GM23338 (cell line): ENCODE data around the gene KATNIP. TPM values are rescaled to one million over a fixed set of nuclear protein-coding genes. Genes with fewer than 3 reads are reported as not detected.
"Not testable (repeated sequence)": the region's sequence is repeated elsewhere in the genome, so short reads cannot be mapped to it uniquely, and the experiment has no call there.

Source experiments
- ATAC-seq: fragments of 200-7000 bp; cut with Tn5 transposase; 3 replicates; pipeline ENCODE4 v1.9.1; 2020
- DNase-seq: peaks from one replicate; pipeline ENCODE4 v3.0.0-alpha.2; 2015; ENCODE audit warnings: low spot score
- H2AFZ ChIP-seq: fragments of 200-600 bp; sonication (generic); 2 replicates; pipeline ENCODE4 v1.8.0; 2016; ENCODE audit warnings: antibody characterized with exemption, mild to moderate bottlenecking, moderate library complexity
- H3F3A ChIP-seq: fragments of 200-600 bp; sonication (generic); replicated peaks from 2 replicates; pipeline ENCODE4 v1.8.0; 2017; ENCODE audit warnings: antibody characterized with exemption, mixed run types, low read depth
- H3K27ac ChIP-seq: fragments of 200-600 bp; sonication (generic); 2 replicates; pipeline ENCODE4 v1.6.1; 2016; ENCODE audit warnings: low read depth
- H3K27me3 ChIP-seq: fragments of 200-600 bp; sonication (generic); 2 replicates; pipeline ENCODE4 v1.8.0; 2016; ENCODE audit warnings: mild to moderate bottlenecking, mixed run types, moderate library complexity; ENCODE audit not compliant: insufficient read depth
- H3K36me3 ChIP-seq: fragments of 200-600 bp; sonication (generic); 2 replicates; pipeline ENCODE4 v1.8.0; 2016; ENCODE audit warnings: mild to moderate bottlenecking; ENCODE audit not compliant: insufficient read depth
- H3K4me1 ChIP-seq: fragments of 200-600 bp; sonication (generic); 2 replicates; pipeline ENCODE4 v1.8.0; 2016; ENCODE audit warnings: mild to moderate bottlenecking, moderate library complexity; ENCODE audit not compliant: insufficient read depth
- H3K4me2 ChIP-seq: fragments of 200-600 bp; sonication (generic); 2 replicates; pipeline ENCODE4 v1.7.1; 2017; ENCODE audit warnings: mixed run types
- H3K4me3 ChIP-seq: fragments of 200-600 bp; sonication (generic); 2 replicates; pipeline ENCODE4 v1.6.1; 2016; ENCODE audit warnings: mixed run types
- H3K79me2 ChIP-seq: fragments of 200-600 bp; sonication (generic); replicated peaks from 2 replicates; pipeline ENCODE4 v1.8.0; 2017; ENCODE audit warnings: mild to moderate bottlenecking; ENCODE audit not compliant: insufficient read depth
- H3K9me2 ChIP-seq: fragments of 200-600 bp; sonication (generic); 2 replicates; pipeline ENCODE4 v1.8.0; 2017; ENCODE audit not compliant: insufficient read depth
- H4K20me1 ChIP-seq: fragments of 200-600 bp; sonication (generic); replicated peaks from 2 replicates; pipeline ENCODE4 v1.8.0; 2017; ENCODE audit warnings: mild to moderate bottlenecking; ENCODE audit not compliant: insufficient read depth
- H3K27ac Mint-ChIP-seq: 2 replicates; pipeline ENCODE4 v1.8.0; 2020; ENCODE audit warnings: inconsistent platforms, mild to moderate bottlenecking, moderate library complexity, mixed read lengths
- H3K27me3 Mint-ChIP-seq: 3 replicates; pipeline ENCODE4 v1.8.0; 2022; ENCODE audit warnings: low read depth, mild to moderate bottlenecking, moderate library complexity, mixed read lengths, inconsistent platforms; ENCODE audit not compliant: insufficient read depth, poor library complexity
- H3K36me3 Mint-ChIP-seq: 3 replicates; pipeline ENCODE4 v1.8.0; 2021; ENCODE audit warnings: low read depth, mild to moderate bottlenecking, inconsistent platforms, moderate library complexity, mixed read lengths
- H3K4me1 Mint-ChIP-seq: 3 replicates; pipeline ENCODE4 v1.8.0; 2020; ENCODE audit warnings: mild to moderate bottlenecking, inconsistent platforms, mixed read lengths
- H3K4me3 Mint-ChIP-seq: 3 replicates; pipeline ENCODE4 v1.8.0; 2021; ENCODE audit warnings: moderate library complexity, mild to moderate bottlenecking, inconsistent platforms, mixed read lengths
- H3K9me3 Mint-ChIP-seq: 3 replicates; pipeline ENCODE4 v1.8.0; 2020; ENCODE audit warnings: moderate library complexity, mild to moderate bottlenecking, inconsistent platforms, mixed read lengths
- CTCF ChIP-seq, 2 experiments: fragments of 200-600 bp in 1 of 2; sonication (generic) in 1 of 2; conservative IDR thresholded peaks; 2 replicates each; pipeline versions ENCODE4 v1.5.1 to v1.6.1; 2016 to 2017; ENCODE audit warnings: antibody characterized with exemption in 2 of 2, low read depth in 2 of 2, mild to moderate bottlenecking in 2 of 2, moderate library complexity in 1 of 2
- EZH2phosphoT487 ChIP-seq: fragments of 200-600 bp; sonication (generic); IDR thresholded peaks from one replicate; pipeline ENCODE4 v1.8.1; 2018; ENCODE audit warnings: antibody characterized with exemption; ENCODE audit not compliant: unreplicated experiment
- REST ChIP-seq: IDR thresholded peaks from one replicate; pipeline ENCODE4 v1.6.1; 2018; ENCODE audit warnings: antibody characterized with exemption; ENCODE audit not compliant: unreplicated experiment
- ZNF462 ChIP-seq: fragments of 250-450 bp; sonication (Bioruptor Pico); IDR thresholded peaks from 2 replicates; pipeline ENCODE4 v1.5.0; 2020; ENCODE audit warnings: mild to moderate bottlenecking, moderate library complexity
- polyA plus RNA-seq: library from polyadenylated mRNA; unstranded; fragments of >200 nt; fragmentation: Nextera tagmentation; extraction: Ambion mirVana; gene quantifications from 2 replicates; pipeline ENCODE4 v1.2.1, GENCODE V29; 2016
- total RNA-seq: library from RNA; depleted of rRNA; stranded (reverse); fragments of >200 nt; shearing (Covaris generic); gene quantifications from 2 replicates; pipeline ENCODE4 v1.2.3, GENCODE V29; 2014

The KATNIP gene
- total and polyA plus RNA-seq, 2 experiments from 2014 or later: 7.0 to 11.8 TPM

- TF ChIP-seq ZNF462 (no peak), EZH2phosphoT487 (no peak)
These were observed 18.1 kb downstream of the KATNIP start (continued) for GRCh38 chr16:27568077-27568476.

GRCh38 chr16:27570986-27571385 is 21.0 kb downstream of the KATNIP start:
- not testable (repeated sequence) for H3K4me2 ChIP-seq, ATAC-seq, H3K79me2 ChIP-seq

GRCh38 chr16:27571433-27572326 is 21.7 kb downstream of the KATNIP start:
- Mint-ChIP-seq H3K4me1 (no peaks in the 10 kb centered on the region), H3K4me3 (no peak overlapping the region), H3K27me3 (no peaks in the 10 kb centered on the region), H3K9me3 (no peaks in the 10 kb centered on the region), H3K27ac (no peak overlapping the region; the same call in 1 of the 2 replicates), H3K36me3 (no peaks in the 10 kb centered on the region)
- H2AFZ ChIP-seq: no peak overlapping the region
- no peaks in the 10 kb centered on the region for H3K79me2 ChIP-seq
- H3K27me3 ChIP-seq: no peaks in the 10 kb centered on the region
- no peak overlapping the region for H3K27ac ChIP-seq
- no peaks in the 10 kb centered on the region for H3K4me1 ChIP-seq
- no peaks in the 10 kb centered on the region for H3K9me2 ChIP-seq
- H3F3A ChIP-seq: no peaks in the 10 kb centered on the region
- H3K36me3 ChIP-seq: no peaks in the 10 kb centered on the region
- ATAC-seq (peak; percentile 42; the same call in 1 of the 3 replicates), DNase-seq (no peak)
- no peak overlapping the region for H3K4me3 ChIP-seq
- H4K20me1 ChIP-seq: no peaks in the 10 kb centered on the region; the same call in 1 of the 2 replicates
- no peak overlapping the region for H3K4me2 ChIP-seq
- no peak for TF ChIP-seq REST
- TF ChIP-seq EZH2phosphoT487: no peak
- TF ChIP-seq CTCF (conservative IDR thresholded peaks at IDR 0.05; ENCODE audit: low read depth in 2 of 2): no peak

More at GRCh38 chr16:27570986-27571385, 21.0 kb downstream of the KATNIP start:
- not testable (repeated sequence) for H3K36me3 Mint-ChIP-seq, H4K20me1 ChIP-seq, H3K27ac ChIP-seq, H3K4me3 ChIP-seq, H3K4me3 Mint-ChIP-seq, DNase-seq, H2AFZ ChIP-seq, H3K27me3 ChIP-seq, H3K27me3 Mint-ChIP-seq, H3F3A ChIP-seq, H3K9me2 ChIP-seq, H3K4me1 Mint-ChIP-seq, H3K36me3 ChIP-seq, H3K27ac Mint-ChIP-seq, H3K4me1 ChIP-seq, H3K9me3 Mint-ChIP-seq
